GM12865 (cell line): Measurements from ENCODE around the gene GNA12.

Experiments used
- DNase-seq: peaks from one replicate; pipeline ENCODE4 v3.0.0; 2010; ENCODE audit warnings: low read depth
- H3K4me3 ChIP-seq: 2 replicates; pipeline ENCODE4 v1.5.1; 2011; ENCODE audit warnings: mild to moderate bottlenecking, low read depth, low read length, control low read depth
- TF ChIP-seq, protein P1 (sequence below): IDR thresholded peaks from 2 replicates; pipeline ENCODE4 v1.5.1; 2011; ENCODE audit warnings: low read length, control low read depth, low read depth, inconsistent platforms; ENCODE audit not compliant: insufficient read depth; ENCODE audit errors: missing control alignments

Gene GNA12

DNA sequence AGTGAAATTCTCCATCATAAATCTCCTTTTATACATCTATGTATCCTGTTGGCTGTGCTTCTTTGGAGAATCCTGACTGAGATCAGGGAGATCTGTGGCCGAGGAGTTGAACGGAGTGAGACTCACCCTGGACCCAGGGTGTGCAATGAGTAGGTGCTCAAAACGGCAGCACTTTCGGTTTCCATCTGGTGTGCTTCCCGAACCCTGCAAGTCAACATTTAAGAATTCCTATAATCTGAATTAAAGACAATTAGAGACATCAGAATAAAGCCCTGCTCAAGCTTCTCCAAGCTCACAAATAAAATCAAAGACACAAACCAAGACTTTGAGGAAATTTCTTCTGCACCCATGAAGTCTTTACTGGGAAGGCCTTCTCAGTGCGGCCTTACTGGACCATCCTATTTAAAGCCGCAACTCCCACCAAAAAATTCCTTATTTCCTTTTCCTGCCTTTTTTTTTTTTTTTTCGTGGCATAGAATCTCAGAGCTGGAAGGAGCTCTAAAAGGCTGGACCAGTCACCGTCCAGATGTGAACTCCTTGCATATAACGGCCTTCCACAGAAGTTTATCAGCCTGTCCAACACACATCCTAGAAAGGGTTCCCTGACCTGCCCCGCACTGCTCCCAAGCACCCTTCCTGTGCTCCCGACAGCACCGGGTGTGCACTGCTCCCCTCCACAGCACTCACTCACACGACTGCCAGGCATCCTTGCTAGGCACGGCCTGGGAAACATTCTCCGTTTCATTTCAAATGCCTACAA is 29.7 kb downstream of the GNA12 start:
- H3K4me3 ChIP-seq = no peak overlapping the region

DNA sequence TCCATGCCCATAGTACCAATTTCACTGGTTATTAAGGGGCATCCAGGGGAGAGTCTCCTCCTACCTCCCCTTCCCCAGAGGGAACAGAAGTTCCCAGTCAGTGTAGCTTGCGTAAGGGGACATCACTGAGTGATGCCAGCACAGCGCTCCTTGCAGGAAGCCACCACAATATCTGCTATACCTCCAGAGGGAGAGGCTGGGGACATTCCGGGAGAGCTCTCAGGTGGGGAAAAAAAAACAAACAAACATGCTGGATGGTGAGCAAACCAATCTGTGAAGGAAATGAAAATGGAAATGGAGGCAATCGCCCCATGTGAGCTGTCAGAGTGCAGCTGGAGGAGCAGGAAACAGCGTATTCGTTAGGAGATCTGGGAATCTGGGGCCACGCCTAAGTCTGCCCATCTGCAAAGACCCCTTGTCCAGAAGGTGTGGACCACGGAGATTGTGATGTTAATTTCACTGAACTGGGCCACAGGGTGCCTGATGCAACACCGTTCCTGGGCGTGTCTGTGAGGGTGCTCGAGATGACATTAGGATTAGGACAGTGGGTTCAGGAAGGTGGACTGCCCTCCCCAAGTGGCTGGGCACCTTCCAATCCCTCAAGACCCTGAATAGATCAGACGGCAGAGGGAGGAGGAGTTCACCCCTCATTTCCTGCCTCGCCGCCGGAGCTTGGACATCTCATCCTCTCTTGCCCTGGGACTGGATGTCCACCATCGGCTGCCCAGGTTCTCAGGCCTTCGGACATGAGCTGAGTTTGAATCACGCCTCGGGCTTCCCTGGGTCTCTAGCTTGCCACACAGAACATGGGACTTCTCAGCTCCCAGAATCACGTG is 30.5 kb downstream of the GNA12 start:
- TF ChIP-seq, protein P1, sequence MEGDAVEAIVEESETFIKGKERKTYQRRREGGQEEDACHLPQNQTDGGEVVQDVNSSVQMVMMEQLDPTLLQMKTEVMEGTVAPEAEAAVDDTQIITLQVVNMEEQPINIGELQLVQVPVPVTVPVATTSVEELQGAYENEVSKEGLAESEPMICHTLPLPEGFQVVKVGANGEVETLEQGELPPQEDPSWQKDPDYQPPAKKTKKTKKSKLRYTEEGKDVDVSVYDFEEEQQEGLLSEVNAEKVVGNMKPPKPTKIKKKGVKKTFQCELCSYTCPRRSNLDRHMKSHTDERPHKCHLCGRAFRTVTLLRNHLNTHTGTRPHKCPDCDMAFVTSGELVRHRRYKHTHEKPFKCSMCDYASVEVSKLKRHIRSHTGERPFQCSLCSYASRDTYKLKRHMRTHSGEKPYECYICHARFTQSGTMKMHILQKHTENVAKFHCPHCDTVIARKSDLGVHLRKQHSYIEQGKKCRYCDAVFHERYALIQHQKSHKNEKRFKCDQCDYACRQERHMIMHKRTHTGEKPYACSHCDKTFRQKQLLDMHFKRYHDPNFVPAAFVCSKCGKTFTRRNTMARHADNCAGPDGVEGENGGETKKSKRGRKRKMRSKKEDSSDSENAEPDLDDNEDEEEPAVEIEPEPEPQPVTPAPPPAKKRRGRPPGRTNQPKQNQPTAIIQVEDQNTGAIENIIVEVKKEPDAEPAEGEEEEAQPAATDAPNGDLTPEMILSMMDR = no peak
- DNase-seq = no peak
- no peak overlapping the region for H3K4me3 ChIP-seq

More for the DNA sequence above, 29.7 kb downstream of the GNA12 start:
- TF ChIP-seq, protein P1 = no peak
- no peak for DNase-seq

DNA sequence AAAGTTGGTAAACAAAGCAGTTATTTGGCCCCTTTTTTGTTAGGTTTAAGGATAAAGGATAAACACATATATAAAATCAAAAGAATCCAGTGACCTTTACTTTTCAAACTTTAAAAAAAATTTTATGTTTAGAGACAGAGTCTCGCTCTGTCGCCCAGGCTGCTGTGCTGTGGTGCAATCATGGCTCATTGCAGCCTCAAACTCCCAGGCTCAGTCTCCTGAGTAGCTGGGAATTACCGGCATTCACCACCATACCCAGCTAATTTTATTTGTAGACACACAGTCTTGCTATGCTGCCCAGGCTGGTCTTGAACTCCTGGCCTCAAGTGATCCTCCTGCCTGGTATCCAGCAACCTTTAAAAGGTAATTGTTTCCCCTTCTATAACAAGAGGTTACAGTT is 31.3 kb downstream of the GNA12 start:
- no peak for DNase-seq
- H3K4me3 ChIP-seq = no peak overlapping the region
- TF ChIP-seq, protein P1 = no peak

DNA sequence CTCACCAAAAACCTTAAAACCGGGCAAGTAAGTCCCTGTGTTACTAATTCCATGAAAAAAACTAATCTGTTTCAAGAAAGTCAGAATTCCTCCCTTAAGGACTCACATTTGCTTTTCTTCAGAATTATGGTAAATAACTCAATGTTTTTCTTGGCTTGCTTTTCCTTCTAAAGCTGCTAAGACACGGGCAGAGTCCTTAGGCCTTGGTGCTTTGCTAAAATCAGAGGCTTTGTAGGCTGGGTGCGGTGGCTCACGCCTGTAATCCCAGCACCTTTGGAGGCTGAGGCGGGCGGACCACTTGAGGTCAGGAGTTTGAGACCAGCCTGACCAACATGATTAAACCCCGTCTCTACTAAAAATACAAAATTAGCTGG is 32.0 kb downstream of the GNA12 start:
- H3K4me3 ChIP-seq = no peak overlapping the region
- no peak for DNase-seq
- TF ChIP-seq, protein P1 = no peak

DNA sequence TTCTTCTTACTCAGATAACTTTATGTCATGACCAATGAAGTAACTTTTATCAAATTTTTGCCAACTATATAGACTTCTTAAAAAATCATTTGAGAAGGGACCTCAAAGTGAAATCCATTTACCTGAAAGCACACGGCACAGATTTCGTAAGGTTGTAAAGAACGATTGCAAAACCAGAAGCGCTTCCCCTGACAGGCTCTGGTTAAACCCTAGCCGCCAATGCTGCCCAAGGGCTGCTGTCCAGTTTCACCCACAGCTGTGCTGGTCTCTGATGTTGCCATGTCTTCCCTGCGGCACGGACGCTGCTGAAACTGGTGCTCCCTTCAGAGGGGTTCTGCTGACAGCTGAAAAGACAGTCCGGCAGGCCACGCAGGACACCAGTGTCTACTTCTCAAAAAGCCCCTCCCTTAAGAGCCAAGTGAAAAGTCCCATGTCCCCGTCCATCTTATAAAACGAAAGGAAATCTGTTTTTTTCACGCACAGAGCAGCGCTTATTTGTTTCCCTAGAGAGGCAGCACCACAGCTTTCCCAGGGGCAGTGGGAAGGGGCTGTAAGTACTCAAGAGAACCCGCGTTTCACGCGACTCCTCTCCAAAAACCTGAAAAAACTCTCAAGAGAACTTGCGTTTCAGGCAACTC is 32.5 kb downstream of the GNA12 start:
- TF ChIP-seq, protein P1 = no peak
- no peak for DNase-seq
- no peak overlapping the region for H3K4me3 ChIP-seq

DNA sequence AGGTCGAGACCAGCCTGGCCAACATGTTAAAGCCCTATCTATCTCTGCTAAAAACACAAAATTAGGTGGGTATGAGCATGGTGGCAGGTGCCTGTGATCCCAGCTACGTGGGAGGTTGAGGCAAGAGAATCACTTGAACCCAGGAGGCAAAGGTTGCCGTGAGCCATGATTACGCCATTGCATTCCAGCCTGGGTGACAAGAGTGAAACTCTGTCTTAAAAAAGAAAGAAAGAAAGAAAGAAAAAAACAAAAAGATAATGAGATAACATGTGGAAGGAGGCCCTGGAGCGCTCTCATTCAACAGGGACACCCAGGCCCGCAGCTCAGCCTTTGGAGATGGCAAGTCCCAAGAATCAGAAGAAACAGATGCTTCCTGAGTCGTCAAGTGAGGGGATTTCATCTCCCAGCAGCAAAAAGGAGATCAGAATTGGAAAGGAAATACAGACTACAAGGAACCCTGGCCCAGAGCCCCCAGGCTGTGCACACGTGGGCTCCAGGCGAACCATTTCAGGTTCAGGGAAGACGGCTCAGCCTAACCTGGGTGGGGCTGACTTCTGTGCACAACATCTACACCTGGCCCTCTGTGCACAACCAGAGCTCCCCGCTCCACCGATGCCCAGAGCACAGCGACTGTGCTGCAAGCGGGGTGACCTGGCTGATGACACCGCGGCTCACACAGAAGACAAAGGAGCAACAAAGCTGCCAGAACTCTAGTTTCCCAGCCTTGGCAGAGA is 33.3 kb downstream of the GNA12 start:
- DNase-seq = no peak
- no peak overlapping the region for H3K4me3 ChIP-seq
- TF ChIP-seq, protein P1 = no peak
